HG02938 (cell line): ENCODE data around the gene SPINK2.

Experiments
- ATAC-seq: cut with Tn5 transposase; IDR thresholded peaks from one replicate; pipeline ENCODE4 v1.9.1; 2021; ENCODE audit warnings: mild to moderate bottlenecking, moderate library complexity; ENCODE audit not compliant: unreplicated experiment

SPINK2 gene, protein sequence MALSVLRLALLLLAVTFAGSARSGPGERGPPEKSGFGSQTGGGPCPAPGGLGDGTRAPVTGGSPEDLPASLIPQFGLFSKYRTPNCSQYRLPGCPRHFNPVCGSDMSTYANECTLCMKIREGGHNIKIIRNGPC

DNA sequence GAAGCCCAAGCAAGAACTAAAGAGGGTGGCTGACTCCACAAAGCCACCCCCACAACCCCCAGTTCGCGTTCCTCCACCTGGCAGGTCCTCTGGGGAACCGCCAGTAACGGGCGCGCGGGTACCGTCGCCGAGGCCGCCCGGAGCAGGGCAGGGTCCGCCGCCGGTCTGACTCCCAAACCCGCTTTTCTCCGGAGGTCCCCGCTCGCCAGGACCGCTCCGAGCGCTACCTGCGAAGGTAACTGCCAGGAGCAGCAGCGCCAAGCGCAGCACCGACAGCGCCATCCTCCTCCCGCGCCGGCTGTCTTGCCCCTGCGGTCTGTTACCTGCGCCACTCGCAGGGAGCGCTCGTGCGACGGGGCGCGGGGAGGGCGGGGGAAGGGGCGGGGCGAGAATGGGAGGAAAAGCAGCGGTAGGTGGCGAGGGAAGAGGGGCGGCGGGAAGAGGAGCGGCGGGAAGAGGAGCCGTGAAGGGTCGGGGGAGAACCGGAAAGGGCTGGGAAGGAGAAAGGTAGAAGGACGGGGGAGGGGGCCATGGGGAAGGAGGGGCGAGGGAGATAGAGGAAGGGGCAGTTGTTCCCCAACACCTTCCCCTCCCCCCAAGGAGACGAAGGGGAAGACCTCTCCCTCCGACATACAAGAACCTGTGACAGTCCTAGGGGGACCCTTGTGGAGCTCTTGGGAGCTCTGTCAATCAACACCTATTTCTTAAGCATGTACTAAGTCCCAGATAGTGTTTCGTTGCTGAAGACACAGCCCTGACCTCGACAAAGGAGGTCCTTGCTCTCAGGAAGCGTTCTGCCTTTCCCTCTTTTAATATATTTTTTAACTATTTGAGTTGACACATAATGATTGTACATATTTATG lies at the start of gene SPINK2:
TSS of gene SPINK2 (minus strand) at position 321 of the 863 bp plus-strand sequence. CDS start at position 282, 39 bp downstream.
- ATAC-seq, result no peak

DNA sequence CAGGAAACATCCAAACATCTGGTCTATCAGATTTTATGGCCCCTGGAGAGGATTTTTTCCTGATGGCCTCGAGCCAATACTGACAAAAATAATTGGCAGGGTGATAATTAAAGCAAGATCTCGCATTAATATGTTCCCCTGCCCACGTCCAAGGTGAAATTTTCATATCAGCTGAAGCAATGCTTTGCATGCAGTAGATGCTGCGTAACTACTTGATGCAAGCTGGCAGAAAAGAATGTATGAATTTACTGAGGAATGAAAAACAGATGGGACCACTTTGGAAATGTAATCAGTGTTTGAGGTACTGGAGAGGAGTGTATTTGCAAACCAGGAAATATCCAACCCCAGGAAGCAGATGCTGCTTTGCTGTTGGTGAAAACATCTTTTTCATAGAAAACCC lies 49.4 kb upstream of the SPINK2 start:
- ATAC-seq, result no peak

DNA sequence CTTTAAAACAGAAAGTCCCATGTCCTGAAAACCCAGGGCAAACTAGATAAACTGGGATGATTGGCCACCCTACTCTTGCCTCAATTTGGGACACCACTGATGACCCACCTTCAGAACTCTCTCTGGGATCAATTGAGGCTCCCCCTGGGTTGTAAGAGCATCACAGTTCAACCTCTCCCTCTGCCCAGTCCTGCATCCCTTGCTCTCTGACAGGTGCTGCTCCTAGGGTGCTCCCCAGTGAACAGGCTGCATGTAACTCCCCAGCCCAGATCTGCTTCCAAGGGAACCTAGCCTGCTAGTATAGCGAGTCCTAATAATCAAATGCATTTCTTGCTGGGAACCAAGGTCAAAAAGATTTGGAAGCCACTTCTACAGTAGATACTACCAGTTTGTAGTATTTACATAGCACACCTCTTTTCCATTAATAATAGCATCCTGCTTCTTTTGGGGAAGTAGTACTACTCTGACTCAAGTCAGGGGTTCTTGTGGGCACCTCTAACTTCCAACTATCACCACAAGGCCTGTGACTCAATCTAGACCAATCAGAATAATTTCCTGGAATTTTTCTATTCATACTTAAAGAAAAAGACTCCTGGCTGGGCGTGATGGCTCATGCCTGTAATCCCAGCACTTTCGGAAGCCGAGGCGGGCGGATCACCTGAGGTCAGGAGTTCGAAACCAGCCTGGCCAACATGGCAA lies 42.1 kb upstream of the SPINK2 start:
- ATAC-seq, result no peak

DNA sequence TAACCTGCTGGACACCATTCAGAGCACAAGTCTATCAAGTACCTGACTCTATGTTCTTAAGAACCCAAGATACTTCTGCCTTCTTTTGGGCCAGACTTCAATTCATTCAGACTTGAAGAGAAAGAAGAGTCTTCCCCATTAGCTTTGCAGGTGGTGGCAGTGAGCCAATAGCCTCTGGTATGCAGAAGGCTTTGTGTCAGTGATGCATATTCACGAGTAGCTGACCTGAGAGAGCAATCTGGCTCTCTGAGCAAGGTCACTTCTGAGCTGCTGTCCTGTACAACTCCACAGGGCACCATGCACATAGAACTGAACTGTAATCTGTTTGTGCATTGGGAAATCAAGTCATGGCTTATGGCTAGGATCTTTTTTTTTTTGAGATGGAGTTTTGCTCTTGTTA lies 39.9 kb upstream of the SPINK2 start:
- no peak for ATAC-seq

DNA sequence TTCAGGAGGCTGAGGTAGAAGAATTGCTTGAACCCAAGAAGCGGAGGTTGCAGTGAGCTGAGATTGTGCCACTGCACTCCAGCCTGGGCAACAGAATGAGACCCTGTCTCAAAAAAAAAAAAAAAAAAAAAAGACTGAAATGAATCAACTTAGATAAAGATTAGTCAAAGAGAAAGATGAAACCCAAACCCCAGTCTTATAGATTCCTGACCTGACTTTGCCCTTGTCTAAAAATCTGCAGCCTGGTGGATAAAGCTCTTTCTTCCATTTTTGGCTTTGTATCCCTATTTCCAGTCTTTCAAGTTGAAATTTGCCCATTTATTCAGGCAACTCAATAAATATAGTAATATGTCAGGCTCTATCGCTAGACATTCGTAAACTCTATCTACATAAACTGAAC lies 39.3 kb upstream of the SPINK2 start:
- ATAC-seq, result no peak

DNA sequence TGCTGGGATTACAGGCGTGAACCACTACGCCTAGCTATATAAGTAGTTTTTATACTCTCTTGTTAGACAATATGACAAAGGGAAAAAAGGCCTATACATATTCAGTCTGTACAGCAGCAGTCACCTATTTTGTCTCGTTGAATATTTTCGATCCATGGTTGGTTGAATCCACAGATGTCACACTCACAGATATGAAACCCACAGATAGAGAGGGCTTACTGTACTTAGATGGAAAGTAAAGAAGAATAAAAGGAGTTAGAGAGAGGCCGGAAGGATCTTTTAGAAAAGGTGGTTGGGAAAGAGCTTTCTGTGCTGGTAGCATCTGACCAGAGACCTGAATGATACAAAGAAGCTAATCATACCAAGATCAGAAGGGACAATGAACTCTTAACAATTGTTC lies 38.3 kb upstream of the SPINK2 start:
- ATAC-seq, result peak; percentile 74

DNA sequence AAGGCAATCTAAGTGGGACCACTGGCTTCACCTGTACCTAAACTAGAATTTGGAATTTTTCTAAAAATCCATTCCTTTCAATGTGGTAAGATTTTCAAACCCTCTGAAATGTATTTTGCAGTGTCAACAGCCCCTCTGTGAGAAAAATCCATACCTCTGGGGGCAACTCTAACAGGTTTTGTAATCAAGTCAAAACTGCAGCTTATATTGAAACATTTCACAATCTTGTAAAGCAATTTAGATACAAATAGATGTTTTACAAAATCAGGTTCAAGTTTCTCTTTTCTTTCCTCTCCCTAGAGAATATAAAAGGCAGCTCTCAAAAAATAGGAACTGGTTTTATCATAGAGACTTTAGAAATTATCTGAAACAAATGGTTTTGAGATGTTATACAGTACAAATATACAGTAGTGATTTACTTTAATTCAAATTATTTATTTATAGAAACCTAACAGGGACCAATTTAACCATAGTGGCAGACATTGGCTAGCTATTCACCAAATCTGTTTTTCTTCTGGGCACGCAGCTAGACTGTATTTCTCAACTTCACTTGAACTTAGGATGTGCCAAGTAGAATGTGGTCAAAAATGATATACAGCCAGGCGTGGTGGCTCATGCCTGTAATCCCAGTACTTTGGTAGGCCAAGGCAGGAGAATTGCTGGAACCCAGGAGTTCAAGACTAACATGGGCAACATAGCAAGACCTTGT lies 36.3 kb upstream of the SPINK2 start:
- ATAC-seq, result no peak

DNA sequence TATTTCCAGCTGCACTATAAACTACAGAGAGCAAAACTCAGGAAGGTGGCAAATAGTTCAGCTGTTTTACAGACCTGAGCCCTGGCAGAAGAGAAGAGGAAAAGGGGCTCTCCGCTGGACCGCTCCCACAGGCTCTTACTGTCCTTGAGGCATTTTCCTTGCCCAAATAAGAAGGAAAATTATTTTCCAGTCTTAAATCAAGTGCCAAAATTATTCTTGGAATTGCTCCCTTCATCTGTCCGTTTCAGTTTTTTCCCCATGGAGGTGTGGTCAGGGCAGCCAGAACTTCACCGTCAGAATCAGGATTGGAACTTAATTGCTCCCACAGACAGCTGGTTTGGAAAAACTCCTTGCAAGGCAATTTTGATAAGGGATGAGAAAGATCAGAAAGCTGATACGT lies 35.2 kb upstream of the SPINK2 start:
- ATAC-seq, result no peak

DNA sequence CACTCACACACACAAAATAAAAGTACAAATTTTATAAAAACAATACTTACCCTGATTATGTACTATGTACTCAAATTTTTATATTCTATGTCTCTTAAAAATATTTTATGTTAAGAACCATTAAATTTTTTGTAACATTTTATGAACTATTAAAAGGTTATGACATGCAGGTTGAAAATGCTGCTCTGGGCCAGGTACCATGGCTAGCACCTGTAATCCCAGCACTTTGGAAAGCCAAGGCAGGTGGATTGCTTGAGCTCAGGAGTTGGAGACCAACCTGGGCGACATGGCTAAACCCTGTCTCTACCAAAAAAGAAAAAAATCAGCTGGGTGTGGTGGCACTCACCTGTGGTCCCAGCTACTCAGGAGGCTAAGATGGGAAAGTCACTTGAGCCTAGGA lies 29.4 kb upstream of the SPINK2 start:
- ATAC-seq, result no peak

DNA sequence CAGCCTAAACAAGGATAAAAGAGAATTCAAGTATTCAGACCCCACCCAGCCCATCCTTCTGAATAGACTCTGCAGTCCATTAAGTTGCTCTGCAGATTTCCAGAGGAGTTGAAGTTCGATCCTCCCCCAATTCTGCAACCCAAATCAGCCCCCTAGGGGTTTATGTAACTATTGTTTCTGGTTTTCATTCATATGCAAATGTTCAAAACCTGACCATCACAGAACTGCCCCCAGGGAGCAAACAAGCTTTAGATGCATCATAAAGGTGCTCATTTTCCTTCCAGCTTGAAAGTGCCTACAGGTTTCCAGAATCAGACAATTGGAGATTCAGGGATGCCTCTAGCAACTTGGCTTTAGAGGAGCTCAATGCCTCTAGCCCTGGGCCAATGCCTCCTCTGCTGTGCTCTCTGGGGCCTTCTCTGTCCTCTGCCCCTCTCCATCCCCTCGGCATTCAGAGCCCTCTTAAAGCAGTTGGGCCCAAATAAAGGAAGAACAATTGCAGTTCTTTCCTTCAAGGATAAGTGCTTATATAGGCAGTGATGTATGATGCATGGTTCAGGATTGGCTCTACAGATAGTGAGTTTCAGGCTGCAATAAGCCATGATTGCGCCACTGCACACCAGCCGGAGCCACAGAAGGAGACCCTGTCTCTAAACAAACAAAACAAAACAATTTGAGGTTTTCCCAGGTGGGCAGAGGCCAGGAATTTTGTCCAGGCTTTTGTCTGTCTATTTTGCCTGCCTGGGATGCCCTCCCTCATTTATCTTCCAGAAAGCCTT lies 23.5 kb upstream of the SPINK2 start:
- peak; percentile 67 for ATAC-seq

DNA sequence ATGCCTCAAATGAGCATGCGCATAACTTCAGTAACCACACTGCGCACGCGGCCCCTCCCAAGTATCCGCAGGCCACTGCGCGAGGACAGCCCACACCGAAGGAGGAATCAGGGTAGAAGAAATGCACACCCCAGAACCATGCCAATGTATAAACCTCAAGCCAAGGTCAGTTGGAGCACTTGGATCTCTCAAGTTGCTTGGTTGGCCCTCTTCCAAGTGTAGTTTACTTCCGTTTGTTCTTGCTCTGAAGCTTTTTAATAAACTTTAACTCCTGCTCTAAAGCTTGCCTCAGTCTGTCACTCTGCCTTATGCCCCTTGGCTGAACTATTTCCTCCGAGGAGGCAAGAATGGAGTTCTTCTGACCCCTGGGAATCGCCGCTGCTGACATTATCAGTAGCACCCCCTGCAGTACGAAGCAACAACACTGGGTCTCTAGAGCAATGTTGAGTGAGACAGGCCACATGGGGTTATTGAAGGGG lies 22.0 kb upstream of the SPINK2 start:
- ATAC-seq, result no peak

DNA sequence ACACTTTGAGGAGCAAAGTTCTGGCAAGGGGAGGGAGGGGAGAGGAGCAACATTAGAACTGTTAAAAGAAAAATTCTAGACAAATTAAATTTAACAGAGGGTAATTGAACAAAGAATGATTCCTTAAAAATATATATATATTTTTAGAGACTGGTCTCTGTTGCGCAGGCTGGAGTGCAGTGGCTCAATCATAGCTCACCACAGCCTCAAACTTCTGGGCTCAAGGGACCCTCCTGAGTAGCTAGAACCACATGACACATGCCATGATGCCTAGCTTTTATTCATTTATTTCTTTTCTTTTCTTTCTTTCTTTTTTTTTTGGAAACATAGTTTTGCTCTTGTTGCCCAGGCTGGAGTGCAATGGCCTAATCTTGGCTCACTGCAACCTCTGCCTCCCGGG lies 19.1 kb upstream of the SPINK2 start:
- ATAC-seq, result no peak

DNA sequence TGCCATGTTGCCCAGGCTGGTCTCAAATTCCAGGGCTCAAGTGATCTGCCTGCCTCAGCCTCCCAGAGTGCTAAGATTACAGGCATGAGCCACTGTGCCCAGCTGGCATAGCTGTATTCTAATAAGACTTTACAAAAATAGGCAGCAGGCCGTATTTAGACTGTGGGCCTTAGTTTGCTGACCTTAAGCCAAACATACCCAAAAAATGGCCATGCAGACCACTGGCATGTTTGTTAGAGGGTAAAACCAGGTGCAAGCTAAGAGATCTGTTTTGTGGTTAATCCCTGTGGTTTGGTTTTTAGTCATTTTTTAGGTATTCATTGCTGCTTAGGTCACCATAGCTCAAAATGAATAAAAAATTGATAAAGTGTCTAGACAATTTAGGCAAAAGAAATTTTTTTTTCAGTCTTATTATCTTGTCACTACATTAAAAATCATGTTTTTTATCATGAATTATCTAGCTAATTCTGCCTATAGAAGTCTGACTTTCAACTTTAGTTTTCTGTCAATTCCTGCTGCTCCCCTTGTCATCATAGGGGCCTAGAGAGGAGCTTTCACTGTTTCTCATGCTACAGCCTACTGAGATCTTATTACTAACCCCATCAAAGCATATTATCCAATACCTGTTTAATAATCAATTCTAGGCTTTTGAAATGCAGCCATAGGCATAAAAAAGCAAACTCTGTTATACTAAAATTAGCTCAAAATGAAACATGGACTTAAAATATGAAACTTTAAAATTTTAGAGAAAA lies 7.5 kb upstream of the SPINK2 start:
- ATAC-seq, result peak; percentile 88

DNA sequence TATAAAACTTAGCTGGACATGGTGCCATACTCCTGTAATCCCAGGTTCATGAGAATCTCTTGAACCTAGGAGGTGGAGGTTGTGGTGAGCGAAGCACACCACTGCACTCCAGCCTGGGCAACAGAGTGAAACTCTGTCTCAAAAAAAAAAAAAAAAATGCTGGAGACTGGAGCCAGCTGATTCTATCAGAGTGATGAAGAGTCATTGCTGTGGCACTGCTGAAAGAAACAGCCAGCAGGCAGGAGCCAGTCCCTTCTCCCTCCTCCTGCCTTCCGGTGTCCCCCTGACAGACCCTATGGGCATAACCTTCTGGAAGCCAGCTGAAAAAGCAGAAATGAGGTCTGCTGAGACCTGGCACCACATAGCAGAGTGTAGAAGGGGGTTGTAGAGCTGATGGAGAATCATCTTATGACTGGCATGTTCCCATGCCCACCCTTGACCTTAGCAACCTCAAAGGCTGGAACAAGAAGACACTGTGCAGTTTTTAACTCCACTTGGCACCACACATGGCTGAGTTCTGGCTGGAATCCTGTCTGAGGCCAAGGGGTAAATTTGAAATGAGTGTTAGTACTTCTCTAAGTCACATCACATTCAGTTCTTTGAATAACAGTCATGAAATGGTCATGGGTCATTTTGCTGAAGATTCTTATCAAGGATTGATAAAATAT lies 2.6 kb upstream of the SPINK2 start:
- no peak for ATAC-seq

DNA sequence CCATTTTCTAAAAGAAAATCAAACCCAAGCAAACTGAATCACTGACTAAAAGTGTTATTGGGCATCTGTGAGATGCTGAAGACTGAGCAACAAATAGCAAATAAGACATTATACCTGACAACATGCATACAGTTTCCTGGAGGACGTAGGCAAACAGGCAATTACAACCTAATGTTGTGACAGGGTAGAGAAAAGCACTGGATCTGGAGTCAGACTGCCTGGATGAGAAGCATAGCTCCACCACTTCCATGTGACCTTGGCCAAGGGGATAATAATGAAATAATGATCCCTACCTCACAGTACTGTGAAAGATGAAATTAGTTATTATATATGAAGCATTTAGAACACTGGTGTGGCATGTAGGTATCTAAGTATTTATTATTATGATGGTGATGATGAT lies 2.7 kb downstream of the SPINK2 start:
- ATAC-seq, result no peak

DNA sequence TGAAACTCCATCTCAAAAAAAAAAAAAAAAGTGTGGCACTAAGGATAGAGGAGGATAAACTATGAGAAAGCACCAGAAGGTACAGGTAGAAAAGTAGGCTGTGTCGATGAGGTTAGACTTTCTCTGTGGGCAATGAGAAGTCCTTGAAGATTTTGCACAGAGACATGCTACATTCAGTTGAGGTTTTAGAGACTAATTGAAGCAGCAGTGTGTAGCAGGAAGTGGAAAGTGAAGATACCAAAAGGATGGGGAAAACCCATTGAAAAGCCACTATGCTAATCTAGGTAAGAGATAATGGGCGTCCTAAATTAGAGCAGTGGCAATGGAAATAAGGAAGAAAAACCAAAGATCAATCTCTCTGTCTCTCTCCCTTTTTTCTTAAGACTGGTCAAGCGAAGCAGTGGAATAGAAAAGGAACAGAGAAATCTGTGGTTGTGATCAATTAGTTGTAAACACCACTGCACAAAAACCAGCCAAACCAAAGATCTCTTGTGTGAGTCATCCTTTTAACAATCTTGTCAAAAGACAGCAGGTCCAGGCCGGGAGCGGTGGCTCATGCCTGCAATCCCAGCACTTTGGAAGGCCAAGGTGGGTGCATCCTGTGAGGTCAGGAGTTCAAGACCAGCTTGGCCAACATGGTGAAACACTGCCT lies 3.5 kb downstream of the SPINK2 start:
- ATAC-seq, result peak; percentile 82

DNA sequence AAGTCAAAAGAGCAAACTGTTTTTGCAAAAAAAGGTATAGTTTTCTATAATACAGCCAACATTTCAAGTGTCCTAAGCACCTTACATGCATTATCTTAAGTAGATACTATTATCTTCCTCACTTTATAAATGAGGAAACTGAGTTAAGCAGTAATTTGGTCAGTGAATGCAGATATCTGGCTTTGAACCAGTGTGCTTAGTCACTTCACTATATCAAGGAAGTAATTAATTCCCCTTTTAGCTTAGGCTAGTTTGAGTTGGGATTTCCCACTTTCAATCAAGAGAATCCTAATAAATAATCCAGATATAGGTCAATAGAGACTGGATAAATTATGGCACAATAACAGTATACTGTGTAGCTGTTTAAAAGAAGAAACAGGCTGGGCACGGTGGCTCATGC lies 14.8 kb downstream of the SPINK2 start:
- ATAC-seq, result no peak

DNA sequence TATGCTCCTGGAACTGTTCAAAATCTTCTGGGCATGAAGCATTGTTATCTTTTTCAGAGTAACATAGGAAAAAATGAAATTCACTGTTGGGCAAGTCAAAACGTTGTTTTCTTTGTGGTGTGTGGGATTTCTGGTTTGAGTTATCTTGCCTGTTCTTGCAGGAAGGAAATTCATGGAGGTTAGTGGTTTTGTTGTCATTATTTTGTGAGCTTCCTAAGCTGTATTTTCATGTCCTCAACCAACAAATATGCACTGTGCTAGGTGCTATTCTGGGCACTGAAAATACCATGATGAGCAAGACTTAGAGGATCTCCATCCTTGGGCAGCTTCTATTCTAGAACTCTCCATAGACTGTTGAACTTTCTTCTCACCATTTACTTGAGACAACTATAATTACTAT lies 16.9 kb downstream of the SPINK2 start:
- no peak for ATAC-seq

DNA sequence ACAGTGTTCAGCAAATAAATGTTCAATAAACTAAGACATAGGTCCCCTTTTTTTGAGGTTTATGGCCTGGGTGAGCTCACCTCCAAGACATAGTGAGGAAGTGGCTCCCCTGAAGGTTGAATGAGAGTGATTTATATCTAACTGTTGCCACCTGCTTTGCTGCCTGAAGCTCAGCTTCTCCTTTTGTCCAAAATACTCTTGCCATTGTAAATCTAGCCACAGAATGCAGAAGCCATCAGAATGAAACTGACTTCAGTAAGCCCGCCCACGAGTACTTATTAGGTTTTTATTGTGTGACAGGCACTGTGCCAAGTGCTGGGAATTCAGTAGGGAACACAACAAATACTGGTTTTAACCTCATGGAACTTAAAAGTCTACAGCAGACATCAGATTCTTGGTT lies 18.0 kb downstream of the SPINK2 start:
- ATAC-seq, result peak; percentile 53
